Measurements from ENCODE around the gene WDFY4.

The WDFY4 gene

DNA sequence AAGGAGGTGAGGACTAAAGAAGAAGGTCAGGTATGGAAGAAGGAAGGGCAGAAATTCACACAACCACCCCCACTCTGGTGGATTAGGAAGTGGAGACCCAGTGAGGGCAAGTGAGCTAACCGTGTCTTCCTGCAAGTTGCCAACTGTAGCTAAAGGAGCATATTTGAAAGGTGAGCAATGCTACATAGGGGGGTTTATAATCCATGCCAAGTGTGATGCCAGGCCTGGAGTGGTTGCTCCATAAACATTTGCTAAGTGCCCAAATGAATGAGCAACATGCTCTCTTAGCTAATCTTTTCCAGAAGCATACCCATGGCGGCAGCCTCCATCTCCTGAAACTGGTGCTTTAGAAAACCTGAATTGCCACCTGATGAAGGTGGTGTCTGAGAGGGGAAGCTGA is 133.4 kb downstream of the WDFY4 start:
- no peak overlapping the region for H3K27ac ChIP-seq (ENCODE audit: low read depth, low read length)
- H3K4me3 ChIP-seq (ENCODE audit: low read length): no peak overlapping the region
- H3K4me1 ChIP-seq (ENCODE audit: control insufficient read depth, insufficient read depth, low read length): no peaks in the 10 kb centered on the region
- H3K36me3 ChIP-seq (ENCODE audit: control insufficient read depth, insufficient read depth, low read length): no peaks in the 10 kb centered on the region
- no peak overlapping the region for H3K9ac ChIP-seq (ENCODE audit: low read length)
- no peaks in the 10 kb centered on the region for H3K27me3 ChIP-seq (ENCODE audit: control insufficient read depth, insufficient read depth, low read length)

DNA sequence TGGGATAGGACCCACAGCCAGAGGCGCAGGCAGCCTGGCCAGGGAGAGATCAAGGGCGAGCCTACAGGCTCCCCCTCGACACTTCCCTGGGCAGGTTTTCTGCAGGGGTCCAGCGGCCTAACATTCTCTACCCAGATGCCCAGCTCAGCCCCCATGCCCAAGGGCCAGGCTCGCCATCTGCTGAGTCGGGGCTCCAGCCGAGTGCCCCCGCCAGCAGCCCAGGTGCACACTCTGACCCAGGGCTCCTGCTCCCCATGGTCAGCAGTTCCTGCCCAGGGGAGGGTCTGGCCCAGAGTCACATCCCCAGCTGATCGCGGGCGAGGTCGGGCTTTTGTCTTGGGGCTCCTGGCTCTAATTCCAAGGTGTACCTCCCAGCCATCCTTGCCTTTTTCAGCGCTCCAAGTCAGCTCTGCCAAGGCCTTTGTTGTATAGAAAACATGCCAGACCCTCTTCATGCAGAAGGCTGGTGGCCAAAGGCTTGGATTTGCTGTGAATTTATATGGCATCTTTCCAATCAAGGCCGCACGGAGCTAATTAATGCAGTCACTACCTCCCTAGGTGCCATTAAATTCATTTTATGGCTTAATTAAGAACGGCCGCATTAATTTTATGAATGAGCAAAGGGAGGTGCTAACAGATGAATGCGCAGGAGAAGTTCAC is 134.3 kb downstream of the WDFY4 start:
- H3K9ac ChIP-seq (ENCODE audit: low read length): no peak overlapping the region
- H3K4me3 ChIP-seq (ENCODE audit: low read length): no peak overlapping the region
- no peaks in the 10 kb centered on the region for H3K36me3 ChIP-seq (ENCODE audit: control insufficient read depth, insufficient read depth, low read length)
- no peaks in the 10 kb centered on the region for H3K27me3 ChIP-seq (ENCODE audit: control insufficient read depth, insufficient read depth, low read length)
- no peaks in the 10 kb centered on the region for H3K4me1 ChIP-seq (ENCODE audit: control insufficient read depth, insufficient read depth, low read length)
- no peak overlapping the region for H3K27ac ChIP-seq (ENCODE audit: low read depth, low read length)

DNA sequence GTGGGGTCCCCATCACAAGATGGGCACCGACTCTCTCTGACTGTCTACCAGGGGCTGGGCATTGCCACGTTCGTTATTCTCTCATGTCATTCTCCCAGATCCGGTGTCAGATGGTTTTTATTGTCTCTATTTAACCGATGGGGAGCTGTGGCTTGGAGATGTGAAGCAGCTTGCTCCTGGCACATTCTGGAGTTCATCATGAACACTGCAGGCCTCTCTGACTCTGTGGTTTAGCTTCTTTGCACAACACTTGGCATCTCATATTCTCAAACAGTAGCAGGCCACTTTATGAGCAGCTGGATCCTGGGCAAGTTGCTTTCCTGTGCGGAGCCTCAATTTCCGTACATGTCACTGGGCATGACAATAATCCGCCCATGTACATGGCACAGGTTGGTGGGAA is 135.1 kb downstream of the WDFY4 start:
- no peaks in the 10 kb centered on the region for H3K27me3 ChIP-seq (ENCODE audit: control insufficient read depth, insufficient read depth, low read length)
- no peaks in the 10 kb centered on the region for H3K4me1 ChIP-seq (ENCODE audit: control insufficient read depth, insufficient read depth, low read length)
- H3K9ac ChIP-seq (ENCODE audit: low read length): no peak overlapping the region
- H3K27ac ChIP-seq (ENCODE audit: low read depth, low read length): no peak overlapping the region
- no peak overlapping the region for H3K4me3 ChIP-seq (ENCODE audit: low read length)
- H3K36me3 ChIP-seq (ENCODE audit: control insufficient read depth, insufficient read depth, low read length): no peaks in the 10 kb centered on the region

DNA sequence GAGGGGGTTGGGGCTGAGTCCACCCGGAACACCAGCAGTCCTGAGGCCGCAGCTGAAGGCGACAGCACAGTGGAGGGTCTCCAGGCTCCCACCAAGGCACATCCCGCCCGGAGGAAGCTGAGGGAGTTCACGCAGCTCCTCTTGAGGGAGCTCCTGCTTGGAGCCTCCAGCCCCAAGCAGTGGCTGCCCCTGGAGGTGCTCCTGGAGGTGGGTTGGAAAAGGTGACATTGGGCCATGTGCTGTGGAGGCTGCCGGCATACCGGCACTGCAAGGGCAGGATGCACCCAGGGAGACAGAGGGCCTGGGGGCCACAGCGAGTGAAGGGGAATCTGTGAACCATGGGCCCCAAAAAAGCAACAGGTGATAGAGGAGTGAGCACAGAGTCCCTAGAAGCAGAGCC is 135.6 kb downstream of the WDFY4 start:
- no peak overlapping the region for H3K4me3 ChIP-seq (ENCODE audit: low read length)
- no peaks in the 10 kb centered on the region for H3K4me1 ChIP-seq (ENCODE audit: control insufficient read depth, insufficient read depth, low read length)
- H3K9ac ChIP-seq (ENCODE audit: low read length): no peak overlapping the region
- no peaks in the 10 kb centered on the region for H3K36me3 ChIP-seq (ENCODE audit: control insufficient read depth, insufficient read depth, low read length)
- no peak overlapping the region for H3K27ac ChIP-seq (ENCODE audit: low read depth, low read length)
- no peaks in the 10 kb centered on the region for H3K27me3 ChIP-seq (ENCODE audit: control insufficient read depth, insufficient read depth, low read length)

DNA sequence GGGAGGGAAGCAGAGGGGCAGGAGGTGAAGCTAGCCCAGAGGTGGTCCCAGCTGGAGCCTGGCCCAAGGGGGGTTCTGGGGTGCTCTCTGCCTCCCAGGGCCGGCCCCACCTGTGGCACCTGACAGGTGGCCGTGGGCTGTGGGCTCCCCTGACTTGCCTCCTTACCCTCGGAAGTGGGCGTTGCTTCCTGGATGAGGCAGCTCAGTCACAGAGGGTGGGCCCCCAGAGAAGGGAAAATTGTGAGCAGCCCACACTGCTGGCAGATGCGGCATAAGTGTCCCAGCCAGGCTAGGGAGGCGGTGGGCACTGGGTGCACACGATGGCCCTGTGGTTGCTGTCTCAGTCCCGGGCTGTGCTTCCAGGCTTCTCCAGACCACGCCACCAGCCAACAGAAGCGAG is 136.0 kb downstream of the WDFY4 start:
- no peaks in the 10 kb centered on the region for H3K4me1 ChIP-seq (ENCODE audit: control insufficient read depth, insufficient read depth, low read length)
- H3K27me3 ChIP-seq (ENCODE audit: control insufficient read depth, insufficient read depth, low read length): no peaks in the 10 kb centered on the region
- H3K36me3 ChIP-seq (ENCODE audit: control insufficient read depth, insufficient read depth, low read length): no peaks in the 10 kb centered on the region
- no peak overlapping the region for H3K4me3 ChIP-seq (ENCODE audit: low read length)
- H3K27ac ChIP-seq (ENCODE audit: low read depth, low read length): no peak overlapping the region
- H3K9ac ChIP-seq (ENCODE audit: low read length): no peak overlapping the region

DNA sequence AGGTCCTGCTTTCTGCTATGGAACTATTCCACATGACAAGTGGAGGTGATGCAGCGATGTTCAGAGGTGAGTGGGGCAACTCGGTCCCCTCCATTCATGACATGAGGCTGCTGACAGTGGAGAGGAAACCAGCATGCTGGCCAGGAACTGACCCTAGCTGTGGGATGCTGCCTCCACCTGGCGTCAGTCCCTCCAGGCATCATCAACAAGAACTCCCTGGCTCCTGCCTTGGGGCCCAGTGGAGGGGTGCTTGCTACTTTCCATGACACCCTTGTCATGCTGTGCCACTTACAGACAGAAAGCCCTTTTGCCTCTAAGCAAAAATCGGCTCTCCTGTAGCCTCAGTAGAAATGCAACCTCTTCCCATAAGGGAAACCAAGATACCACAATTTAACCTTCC is 136.4 kb downstream of the WDFY4 start:
- H3K27ac ChIP-seq (ENCODE audit: low read depth, low read length): no peak overlapping the region
- no peaks in the 10 kb centered on the region for H3K36me3 ChIP-seq (ENCODE audit: control insufficient read depth, insufficient read depth, low read length)
- H3K4me1 ChIP-seq (ENCODE audit: control insufficient read depth, insufficient read depth, low read length): no peaks in the 10 kb centered on the region
- H3K4me3 ChIP-seq (ENCODE audit: low read length): no peak overlapping the region
- no peaks in the 10 kb centered on the region for H3K27me3 ChIP-seq (ENCODE audit: control insufficient read depth, insufficient read depth, low read length)
- no peak overlapping the region for H3K9ac ChIP-seq (ENCODE audit: low read length)

DNA sequence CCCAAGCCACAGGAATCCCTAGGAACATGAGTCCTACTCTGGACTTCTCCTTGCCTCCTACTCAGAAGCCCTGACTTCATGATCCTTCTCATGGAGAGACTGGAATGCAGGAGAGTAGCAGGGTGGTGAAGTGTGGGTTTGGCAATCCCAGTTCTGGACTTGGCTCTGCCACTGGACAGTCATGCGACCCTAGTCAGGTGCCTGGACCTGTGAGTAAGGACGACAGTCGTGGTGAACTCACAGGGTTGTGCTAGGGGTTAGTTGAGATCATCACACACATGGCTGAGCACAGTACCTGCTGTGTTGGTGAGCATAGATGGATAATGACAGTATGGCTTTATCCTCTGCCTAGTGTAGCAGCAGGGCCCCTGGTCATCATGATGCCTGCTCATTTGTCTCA is 137.0 kb downstream of the WDFY4 start:
- H3K27ac ChIP-seq (ENCODE audit: low read depth, low read length): no peak overlapping the region
- H3K9ac ChIP-seq (ENCODE audit: low read length): no peak overlapping the region
- no peaks in the 10 kb centered on the region for H3K36me3 ChIP-seq (ENCODE audit: control insufficient read depth, insufficient read depth, low read length)
- H3K27me3 ChIP-seq (ENCODE audit: control insufficient read depth, insufficient read depth, low read length): no peaks in the 10 kb centered on the region
- no peak overlapping the region for H3K4me3 ChIP-seq (ENCODE audit: low read length)
- H3K4me1 ChIP-seq (ENCODE audit: control insufficient read depth, insufficient read depth, low read length): no peaks in the 10 kb centered on the region

DNA sequence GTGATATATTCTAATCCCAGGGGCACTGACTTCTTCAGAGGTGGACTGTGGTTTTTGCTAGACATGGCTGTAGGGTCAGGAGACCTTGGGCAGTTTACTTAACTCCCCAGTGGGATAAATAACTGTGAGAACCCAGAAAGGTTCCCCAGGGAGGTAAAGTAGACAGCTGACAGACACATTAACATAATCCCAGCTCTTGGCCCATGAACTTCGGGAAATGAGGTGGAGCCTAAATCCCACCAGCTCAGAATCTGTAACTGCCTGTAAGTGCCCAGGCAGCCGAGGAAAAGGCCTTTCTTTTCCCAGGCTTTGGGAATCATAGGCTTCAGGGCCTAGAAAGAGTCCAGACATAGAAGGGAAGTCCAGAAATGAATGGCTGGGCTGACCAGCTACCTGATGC is 149.0 kb downstream of the WDFY4 start:
- Histone ChIP-seq H3K27ac (ENCODE audit: low read depth, low read length) (no peak overlapping the region), H3K4me1 (ENCODE audit: control insufficient read depth, insufficient read depth, low read length) (no peaks in the 10 kb centered on the region), H3K36me3 (ENCODE audit: control insufficient read depth, insufficient read depth, low read length) (no peaks in the 10 kb centered on the region), H3K27me3 (ENCODE audit: control insufficient read depth, insufficient read depth, low read length) (no peaks in the 10 kb centered on the region), H3K4me3 (ENCODE audit: low read length) (no peak overlapping the region), H3K9ac (ENCODE audit: low read length) (no peak overlapping the region)

DNA sequence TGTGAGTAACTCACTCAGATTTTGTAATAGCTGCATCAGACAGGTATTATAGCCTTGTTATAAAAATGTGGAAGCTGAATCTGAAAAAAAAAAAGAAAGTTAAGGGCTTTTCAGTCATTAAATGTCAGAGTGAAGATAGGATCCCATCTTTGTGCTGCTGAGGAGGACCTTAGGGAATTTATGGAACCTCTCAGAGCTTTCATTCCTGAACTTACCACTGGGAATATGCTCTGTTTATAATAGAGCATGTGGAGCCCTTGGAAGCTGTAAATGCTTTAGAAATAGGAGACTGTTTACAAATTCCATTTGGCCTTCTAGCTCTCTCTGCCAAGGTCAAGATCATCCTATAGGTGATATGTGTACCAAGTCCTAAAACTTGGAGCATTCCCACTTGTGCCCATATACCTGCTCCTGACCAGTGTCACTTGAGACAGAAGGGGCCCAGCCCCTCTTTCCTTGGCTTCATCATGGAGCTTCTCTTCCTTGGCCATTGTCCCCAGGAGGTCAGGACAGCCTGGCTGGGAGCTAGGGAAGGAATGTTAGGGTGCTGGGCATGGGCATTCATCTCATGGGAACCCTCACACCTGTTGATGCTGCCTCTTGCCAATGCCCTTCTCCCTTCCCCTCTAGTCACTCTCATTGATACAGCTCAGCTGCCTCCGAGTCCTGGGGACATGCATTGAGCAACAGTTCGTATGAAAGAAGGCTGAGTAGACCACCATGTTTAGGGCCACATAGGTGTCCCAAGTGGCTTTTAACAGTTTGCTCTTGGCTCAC is 149.7 kb downstream of the WDFY4 start:
- Histone ChIP-seq H3K27ac (ENCODE audit: low read depth, low read length) (no peak overlapping the region), H3K36me3 (ENCODE audit: control insufficient read depth, insufficient read depth, low read length) (no peaks in the 10 kb centered on the region), H3K4me3 (ENCODE audit: low read length) (no peak overlapping the region), H3K9ac (ENCODE audit: low read length) (no peak overlapping the region), H3K27me3 (ENCODE audit: control insufficient read depth, insufficient read depth, low read length) (no peaks in the 10 kb centered on the region), H3K4me1 (ENCODE audit: control insufficient read depth, insufficient read depth, low read length) (no peaks in the 10 kb centered on the region)

DNA sequence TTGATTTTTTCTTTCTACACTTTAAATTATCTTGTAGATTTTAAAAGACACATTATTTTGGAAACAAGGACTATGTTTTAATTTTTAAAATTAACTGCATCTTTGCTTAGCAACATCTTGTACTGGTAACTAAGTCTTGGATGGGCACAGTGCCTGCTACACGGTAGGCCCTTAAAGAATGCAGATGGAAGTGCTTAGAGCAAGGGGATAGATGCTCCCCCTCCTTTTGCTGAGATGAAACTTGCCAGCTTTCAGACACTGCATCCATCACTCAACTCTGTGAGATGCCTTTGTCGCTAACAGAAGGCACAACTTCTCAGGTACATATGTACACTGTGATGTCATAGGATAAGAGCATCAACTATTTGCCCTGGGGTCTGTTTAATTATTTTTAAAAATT is 151.1 kb downstream of the WDFY4 start:
- Histone ChIP-seq H3K27me3 (ENCODE audit: control insufficient read depth, insufficient read depth, low read length) (no peaks in the 10 kb centered on the region), H3K4me1 (ENCODE audit: control insufficient read depth, insufficient read depth, low read length) (no peaks in the 10 kb centered on the region), H3K9ac (ENCODE audit: low read length) (no peak overlapping the region), H3K4me3 (ENCODE audit: low read length) (no peak overlapping the region), H3K36me3 (ENCODE audit: control insufficient read depth, insufficient read depth, low read length) (no peaks in the 10 kb centered on the region), H3K27ac (ENCODE audit: low read depth, low read length) (no peak overlapping the region)

DNA sequence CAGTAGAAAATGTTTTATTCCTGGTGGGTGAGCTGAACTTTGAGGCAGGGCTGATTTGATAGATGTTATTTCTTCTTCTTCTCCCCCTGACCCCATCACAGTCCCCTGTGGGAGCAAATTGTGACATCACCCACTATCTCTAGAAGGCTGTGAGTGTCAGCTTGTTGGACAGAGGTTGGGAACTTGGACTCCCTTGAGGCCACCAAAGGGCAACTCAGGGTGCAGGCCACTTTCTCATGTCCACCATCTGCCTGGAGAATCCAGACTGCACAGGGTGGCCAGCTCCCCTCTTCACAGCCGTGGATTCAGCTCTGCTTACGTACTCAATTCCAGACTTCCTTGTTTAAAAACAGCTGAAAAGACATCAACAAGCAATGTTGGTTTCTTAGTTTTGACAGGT is 151.9 kb downstream of the WDFY4 start:
- Histone ChIP-seq H3K4me1 (ENCODE audit: control insufficient read depth, insufficient read depth, low read length) (no peaks in the 10 kb centered on the region), H3K27ac (ENCODE audit: low read depth, low read length) (no peak overlapping the region)

DNA sequence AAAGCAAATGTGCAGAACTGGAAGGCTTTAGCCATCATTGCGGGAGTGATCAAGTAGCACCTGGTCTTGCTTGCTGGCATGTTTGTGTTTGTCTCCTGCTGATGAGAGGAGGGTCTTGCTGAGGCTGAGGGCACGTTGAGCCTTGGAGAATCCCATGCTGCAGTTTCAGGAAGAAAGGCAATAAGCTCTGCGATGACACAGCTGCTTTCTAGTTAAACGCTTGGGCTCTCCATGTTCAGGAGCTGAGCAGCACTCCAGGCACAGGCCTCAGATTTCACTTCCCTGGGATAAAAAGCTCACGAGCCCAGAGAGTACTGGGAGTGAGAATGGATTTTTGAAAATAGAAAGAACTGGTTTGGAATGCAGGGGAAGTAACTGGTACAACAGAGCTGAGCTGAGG is 154.2 kb downstream of the WDFY4 start:
- Histone ChIP-seq H3K9ac (ENCODE audit: low read length) (no peak overlapping the region), H3K4me3 (ENCODE audit: low read length) (no peak overlapping the region), H3K27ac (ENCODE audit: low read depth, low read length) (no peak overlapping the region), H3K27me3 (ENCODE audit: control insufficient read depth, insufficient read depth, low read length) (no peaks in the 10 kb centered on the region), H3K4me1 (ENCODE audit: control insufficient read depth, insufficient read depth, low read length) (no peaks in the 10 kb centered on the region), H3K36me3 (ENCODE audit: control insufficient read depth, insufficient read depth, low read length) (no peaks in the 10 kb centered on the region)

More for the DNA sequence above, 151.9 kb downstream of the WDFY4 start:
- Histone ChIP-seq H3K27me3 (ENCODE audit: control insufficient read depth, insufficient read depth, low read length) (no peaks in the 10 kb centered on the region), H3K4me3 (ENCODE audit: low read length) (no peak overlapping the region), H3K9ac (ENCODE audit: low read length) (no peak overlapping the region), H3K36me3 (ENCODE audit: control insufficient read depth, insufficient read depth, low read length) (no peaks in the 10 kb centered on the region)
